ENCODE measurements around the gene UBASH3A. TPM values are rescaled to one million over a fixed set of nuclear protein-coding genes. Genes with fewer than 3 reads are reported as not detected.

UBASH3A gene
- total RNA-seq, 4 donors from 2014 or later, result 0.41 TPM; not detected in 3

DNA sequence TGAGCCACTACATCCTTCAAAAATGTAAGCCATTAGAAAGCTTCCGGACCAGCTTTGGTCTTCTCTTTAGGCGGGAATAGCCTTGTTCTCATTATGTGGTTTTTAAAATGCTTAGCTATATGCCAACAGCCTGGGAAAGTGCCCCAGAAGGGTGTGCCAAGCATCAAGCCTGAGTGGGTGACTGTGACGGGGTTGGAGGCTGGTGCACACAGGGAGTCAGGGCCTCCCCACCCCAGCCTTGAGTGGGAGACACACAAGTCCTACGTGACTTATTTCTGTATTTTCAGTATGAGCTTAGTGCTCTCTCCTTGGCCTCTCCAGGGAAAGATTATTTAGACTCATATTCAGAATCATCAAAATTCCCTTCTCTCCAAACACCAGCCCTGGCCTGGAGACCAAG is 9.8 kb downstream of the UBASH3A start:
- Histone ChIP-seq H3K27ac (no peak overlapping the region), H3K4me3 (no peak overlapping the region), H3K36me3 (no peaks in the 10 kb centered on the region), H3K9me3 (no peaks in the 10 kb centered on the region), H3K4me1 (peaks cover 0 to 8% of the 10 kb centered on the region in 2 donors), H3K27me3 (peaks cover 11 to 19% (median 14%) of the 10 kb centered on the region in 3 donors)
- TF ChIP-seq POLR2A (IDR thresholded peaks at IDR 0.05) (no peak), CTCF (IDR thresholded peaks at IDR 0.05 in 4 of 5, conservative IDR thresholded peaks at IDR 0.05 in 1 of 5) (no peak)
- intact Hi-C loops (cut with DNase I; ENCODE audit: low total_unique reads), result no loop called here
- no peak for ATAC-seq
- no peak for DNase-seq
- in situ Hi-C loops (cut with MboI; ENCODE audit: low sequenced_read_pairs in 4 of 4), result no loop called here

GRCh38 chr21:42414066-42414465 is 10.4 kb downstream of the UBASH3A start:
- DNase-seq (no peak), ATAC-seq (no peak)
- TF ChIP-seq POLR2A (IDR thresholded peaks at IDR 0.05) (no peak), CTCF (IDR thresholded peaks at IDR 0.05 in 4 of 5, conservative IDR thresholded peaks at IDR 0.05 in 1 of 5) (no peak)
- in situ Hi-C loops (cut with MboI; ENCODE audit: low sequenced_read_pairs in 4 of 4), result no loop called here
- H3K36me3 ChIP-seq, result no peaks in the 10 kb centered on the region
- H3K27ac ChIP-seq, result no peak overlapping the region
- H3K4me3 ChIP-seq, result no peak overlapping the region
- intact Hi-C loops (cut with DNase I; ENCODE audit: low total_unique reads), result no loop called here
- peaks cover 0 to 8% of the 10 kb centered on the region in 2 donors for H3K4me1 ChIP-seq
- peaks cover 11 to 19% (median 16%) of the 10 kb centered on the region in 3 donors for H3K27me3 ChIP-seq
- no peaks in the 10 kb centered on the region for H3K9me3 ChIP-seq

DNA sequence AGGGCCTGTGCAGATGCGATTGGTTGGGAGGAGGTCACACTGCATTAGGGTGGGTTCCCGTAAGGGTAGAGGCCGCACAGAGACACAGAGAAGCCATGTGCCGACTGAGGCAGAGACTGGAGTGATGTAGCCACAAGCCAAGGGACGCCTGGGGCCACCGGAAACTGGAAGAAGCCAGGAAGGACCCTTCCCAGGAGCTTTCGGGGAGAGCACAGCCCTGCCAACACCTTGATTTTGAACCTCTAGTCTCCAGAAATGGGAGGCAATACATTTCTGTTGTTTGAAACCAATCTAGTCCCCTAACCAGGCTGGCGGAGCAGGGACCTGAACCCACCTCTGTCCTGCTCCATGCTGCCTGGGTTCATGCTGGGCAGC is 10.8 kb downstream of the UBASH3A start:
- peaks cover 11 to 19% (median 16%) of the 10 kb centered on the region in 3 donors for H3K27me3 ChIP-seq
- H3K9me3 ChIP-seq, result no peaks in the 10 kb centered on the region
- intact Hi-C loops (cut with DNase I; ENCODE audit: low total_unique reads), result no loop called here
- H3K27ac ChIP-seq, result no peak overlapping the region
- DNase-seq, result no peak
- no peak overlapping the region for H3K4me3 ChIP-seq
- no peak for TF ChIP-seq CTCF (IDR thresholded peaks at IDR 0.05 in 4 of 5, conservative IDR thresholded peaks at IDR 0.05 in 1 of 5)
- no peak for TF ChIP-seq POLR2A (IDR thresholded peaks at IDR 0.05)
- no peak for ATAC-seq
- in situ Hi-C loops (cut with MboI; ENCODE audit: low sequenced_read_pairs in 4 of 4), result no loop called here
- H3K36me3 ChIP-seq, result no peaks in the 10 kb centered on the region
- H3K4me1 ChIP-seq, result peaks cover 0 to 8% of the 10 kb centered on the region in 2 donors

GRCh38 chr21:42414928-42415769 is 11.4 kb downstream of the UBASH3A start:
- no peaks in the 10 kb centered on the region for H3K9me3 ChIP-seq
- no peak overlapping the region for H3K27ac ChIP-seq
- in situ Hi-C loops (cut with MboI; ENCODE audit: low sequenced_read_pairs in 4 of 4), result no loop called here
- intact Hi-C loops (cut with DNase I; ENCODE audit: low total_unique reads), result no loop called here
- ATAC-seq (no peak), DNase-seq (no peak)
- no peaks in the 10 kb centered on the region for H3K36me3 ChIP-seq
- H3K4me1 ChIP-seq, result peaks cover 0 to 8% of the 10 kb centered on the region in 2 donors
- no peak overlapping the region for H3K4me3 ChIP-seq
- peaks cover 11 to 18% (median 14%) of the 10 kb centered on the region in 3 donors for H3K27me3 ChIP-seq
- no peak for TF ChIP-seq CTCF (IDR thresholded peaks at IDR 0.05 in 4 of 5, conservative IDR thresholded peaks at IDR 0.05 in 1 of 5)
- TF ChIP-seq POLR2A (IDR thresholded peaks at IDR 0.05), result no peak

All from gastrocnemius medialis (tissue), 4 donors.